GM19023 (cell line): ENCODE measurements around the gene PIP5KL1.

Experiments used
- ATAC-seq: cut with Tn5 transposase; IDR thresholded peaks from one replicate; pipeline ENCODE4 v1.9.1; 2021; ENCODE audit warnings: mild to moderate bottlenecking, moderate library complexity; ENCODE audit not compliant: unreplicated experiment

The PIP5KL1 gene

GRCh38 chr9:127916720-127917581, 13.6 kb downstream of the PIP5KL1 start, which contains the start of gene ST6GALNAC4:
TSS of gene ST6GALNAC4 (minus strand) at chr9:127917041. CDS start at chr9:127916419, 622 bp downstream.
- peak; percentile 79 for ATAC-seq

GRCh38 chr9:127915801-127916719, 14.5 kb downstream of the PIP5KL1 start:
- peak; percentile 1 for ATAC-seq

GRCh38 chr9:127915325-127915752, 15.2 kb downstream of the PIP5KL1 start:
- ATAC-seq, result no peak

GRCh38 chr9:127913682-127914081, 16.9 kb downstream of the PIP5KL1 start:
- no peak for ATAC-seq

GRCh38 chr9:127912882-127913281, 17.7 kb downstream of the PIP5KL1 start:
- no peak for ATAC-seq

GRCh38 chr9:127912296-127912695, 18.3 kb downstream of the PIP5KL1 start:
- no peak for ATAC-seq

- ATAC-seq, result no peak
Observed at GRCh38 chr9:127910613-127911205, 19.9 kb downstream of the PIP5KL1 start.

- ATAC-seq, result no peak
Observed at GRCh38 chr9:127909839-127910273, 20.7 kb downstream of the PIP5KL1 start.

- ATAC-seq, result no peak
Observed at GRCh38 chr9:127908660-127908926, 22.0 kb downstream of the PIP5KL1 start.

- ATAC-seq, result no peak
Observed at GRCh38 chr9:127907867-127908659, 22.5 kb downstream of the PIP5KL1 start.

- no peak for ATAC-seq
Observed at GRCh38 chr9:127905788-127906191, 24.8 kb downstream of the PIP5KL1 start.

GRCh38 chr9:127905004-127905728, 25.4 kb downstream of the PIP5KL1 start:
- no peak for ATAC-seq

GRCh38 chr9:127904561-127905003, 26.0 kb downstream of the PIP5KL1 start:
- no peak for ATAC-seq

GRCh38 chr9:127903557-127904475, 26.8 kb downstream of the PIP5KL1 start:
- no peak for ATAC-seq

GRCh38 chr9:127899128-127899943, 31.2 kb downstream of the PIP5KL1 start, which contains the start of gene ST6GALNAC6:
TSS of gene ST6GALNAC6 (minus strand) at chr9:127899603. CDS start at chr9:127897981, 1,622 bp downstream.
- peak; percentile 63 for ATAC-seq

- ATAC-seq, result peak; percentile 24
Observed at GRCh38 chr9:127898433-127899127, 32.0 kb downstream of the PIP5KL1 start.

- no peak for ATAC-seq
Observed at GRCh38 chr9:127897193-127897692, 33.3 kb downstream of the PIP5KL1 start.
